H9 (cell line): ENCODE data around the gene CD72. TPM values are rescaled to one million over a fixed set of nuclear protein-coding genes. Genes with fewer than 3 reads are reported as not detected.
A peak's percentile ranks its signal among the peaks of the same experiment; 100 is the strongest.

Experiments
- DNase-seq: peaks from one replicate; pipeline ENCODE4 v3.0.0-alpha.2; 2017
- H2AFZ ChIP-seq: one replicate; pipeline ENCODE4 v1.6.1; 2013; ENCODE audit warnings: mild to moderate bottlenecking, low read length, control low read depth, moderate library complexity
- H2AK5ac ChIP-seq: 2 replicates; pipeline ENCODE4 v1.6.1; 2013; ENCODE audit warnings: low read length, control low read depth, mixed read lengths; ENCODE audit not compliant: insufficient read length
- H2BK120ac ChIP-seq: one replicate; pipeline ENCODE4 v1.6.1; 2013; ENCODE audit warnings: low read depth, mild to moderate bottlenecking, low read length, control low read depth, inconsistent platforms; ENCODE audit not compliant: poor library complexity, severe bottlenecking
- H2BK12ac ChIP-seq: 2 replicates; pipeline ENCODE4 v1.6.1; 2013; ENCODE audit warnings: low read length, control low read depth, mixed read lengths, low read depth; ENCODE audit not compliant: insufficient read length
- H2BK15ac ChIP-seq: 2 replicates; pipeline ENCODE4 v1.6.1; 2013; ENCODE audit warnings: low read depth, low read length, control low read depth
- H2BK20ac ChIP-seq: one replicate; pipeline ENCODE4 v1.6.1; 2013; ENCODE audit warnings: low read depth, mild to moderate bottlenecking, low read length, control low read depth, inconsistent platforms; ENCODE audit not compliant: poor library complexity, severe bottlenecking
- H2BK5ac ChIP-seq: 2 replicates; pipeline ENCODE4 v1.6.1; 2013; ENCODE audit warnings: low read length, control low read depth, mixed read lengths; ENCODE audit not compliant: insufficient read length
- H3K14ac ChIP-seq: 2 replicates; pipeline ENCODE4 v1.6.1; 2013; ENCODE audit warnings: low read length, control low read depth; ENCODE audit not compliant: insufficient read depth
- H3K18ac ChIP-seq: 2 replicates; pipeline ENCODE4 v1.6.1; 2013; ENCODE audit warnings: low read depth, mild to moderate bottlenecking, mixed read lengths, low read length, control low read depth; ENCODE audit not compliant: insufficient read length
- H3K23ac ChIP-seq: 2 replicates; pipeline ENCODE4 v1.6.1; 2013; ENCODE audit warnings: low read length, control low read depth, mixed read lengths, low read depth; ENCODE audit not compliant: insufficient read length
- H3K23me2 ChIP-seq: 2 replicates; pipeline ENCODE4 v1.6.1; 2013; ENCODE audit warnings: low read depth, mild to moderate bottlenecking, mixed read lengths, low read length, control low read depth; ENCODE audit not compliant: insufficient read length, poor library complexity, severe bottlenecking
- H3K27ac ChIP-seq: 2 replicates; pipeline ENCODE4 v1.5.1; 2013; ENCODE audit warnings: low read length, control low read depth, mixed read lengths, low read depth; ENCODE audit not compliant: insufficient read length
- H3K27me3 ChIP-seq: 2 replicates; pipeline ENCODE4 v1.6.1; 2013; ENCODE audit warnings: low read length, control low read depth, inconsistent platforms; ENCODE audit not compliant: insufficient read depth
- H3K4ac ChIP-seq: 2 replicates; pipeline ENCODE4 v1.6.1; 2013; ENCODE audit warnings: low read depth, mild to moderate bottlenecking, control low read depth, inconsistent platforms, low read length, moderate library complexity
- H3K4me1 ChIP-seq: 2 replicates; pipeline ENCODE4 v1.6.1; 2013; ENCODE audit warnings: low read length, control low read depth, inconsistent platforms; ENCODE audit not compliant: insufficient read depth
- H3K4me2 ChIP-seq: 2 replicates; pipeline ENCODE4 v1.6.1; 2013; ENCODE audit warnings: low read length, control low read depth, mixed read lengths; ENCODE audit not compliant: insufficient read length, insufficient read depth
- H3K56ac ChIP-seq: 2 replicates; pipeline ENCODE4 v1.6.1; 2013; ENCODE audit warnings: low read depth, mild to moderate bottlenecking, mixed read lengths, low read length, control low read depth; ENCODE audit not compliant: insufficient read length
- H3K79me1 ChIP-seq: 2 replicates; pipeline ENCODE4 v1.6.1; 2013; ENCODE audit warnings: low read depth, mild to moderate bottlenecking, moderate library complexity, low read length, control low read depth, inconsistent platforms; ENCODE audit not compliant: insufficient read depth, poor library complexity, severe bottlenecking
- H3K79me2 ChIP-seq: 2 replicates; pipeline ENCODE4 v1.6.1; 2013; ENCODE audit warnings: low read length, control low read depth, inconsistent platforms; ENCODE audit not compliant: insufficient read depth
- H3K9ac ChIP-seq: 2 replicates; pipeline ENCODE4 v1.6.1; 2013; ENCODE audit warnings: low read length, control low read depth, mixed read lengths; ENCODE audit not compliant: insufficient read length; ENCODE audit errors: extremely low read depth
- H3K9me3 ChIP-seq: one replicate; pipeline ENCODE4 v1.6.1; 2013; ENCODE audit warnings: low read depth, low read length, inconsistent platforms; ENCODE audit not compliant: control insufficient read depth
- H3T11ph ChIP-seq: one replicate; pipeline ENCODE4 v1.6.1; 2013; ENCODE audit warnings: mild to moderate bottlenecking, low read length, control low read depth, inconsistent platforms
- H4K20me1 ChIP-seq: one replicate; pipeline ENCODE4 v1.6.1; 2013; ENCODE audit not compliant: control insufficient read depth, insufficient read length, insufficient read depth
- H4K5ac ChIP-seq: 2 replicates; pipeline ENCODE4 v1.6.1; 2013; ENCODE audit warnings: low read depth, mild to moderate bottlenecking, mixed read lengths, low read length, control low read depth; ENCODE audit not compliant: insufficient read length
- H4K8ac ChIP-seq: replicated peaks from 2 replicates; pipeline ENCODE4 v1.6.1; 2013; ENCODE audit warnings: low read length, control low read depth, mixed read lengths, low read depth; ENCODE audit not compliant: insufficient read length
- H4K91ac ChIP-seq: 2 replicates; pipeline ENCODE4 v1.6.1; 2013; ENCODE audit warnings: low read depth, mild to moderate bottlenecking, moderate library complexity, mixed read lengths, low read length, control low read depth; ENCODE audit not compliant: insufficient read length
- H3K27ac Mint-ChIP-seq, 3 experiments: 2 replicates in 2 of 3; 3 replicates in 1 of 3; pipeline ENCODE4 v1.8.0; 2020 to 2021; ENCODE audit warnings: mixed read lengths in 3 of 3, mild to moderate bottlenecking in 1 of 3, moderate library complexity in 1 of 3
- H3K27me3 Mint-ChIP-seq: 2 replicates; pipeline ENCODE4 v1.8.0; 2021; ENCODE audit warnings: low read depth, mild to moderate bottlenecking, moderate library complexity, mixed read lengths
- H3K36me3 Mint-ChIP-seq, 3 experiments: 2 replicates in 2 of 3; 3 replicates in 1 of 3; pipeline ENCODE4 v1.8.0; 2020 to 2021; ENCODE audit warnings: low read depth in 3 of 3, mixed read lengths in 3 of 3; ENCODE audit not compliant: insufficient read depth in 1 of 3
- H3K4me1 Mint-ChIP-seq, 2 experiments: 2 replicates each; pipeline ENCODE4 v1.8.0; 2020; ENCODE audit warnings: mixed read lengths in 2 of 2
- H3K4me3 Mint-ChIP-seq, 2 experiments: 2 replicates in 1 of 2; 3 replicates in 1 of 2; pipeline ENCODE4 v1.8.0; 2020 to 2021; ENCODE audit warnings: mild to moderate bottlenecking in 2 of 2, mixed read lengths in 2 of 2, moderate library complexity in 1 of 2
- H3K9me3 Mint-ChIP-seq, 2 experiments: 2 replicates in 1 of 2; 3 replicates in 1 of 2; pipeline ENCODE4 v1.8.0; 2020; ENCODE audit warnings: mild to moderate bottlenecking in 2 of 2, mixed read lengths in 2 of 2, moderate library complexity in 1 of 2
- CTCF ChIP-seq: fragments of 200-600 bp; sonication (generic); conservative IDR thresholded peaks from 3 replicates; pipeline ENCODE4 v1.8.0; 2021; ENCODE audit warnings: antibody characterized with exemption, mild to moderate bottlenecking
- WGBS: extraction: QIAGEN DNeasy Blood & Tissue Kit; methylation state at CpG from one replicate; pipeline ENCODE4 v1.1.7; 2013; ENCODE audit warnings: missing lambda C conversion rate, low lambda C conversion rate, mixed read lengths; ENCODE audit not compliant: insufficient read length; ENCODE audit errors: extremely low coverage; 5-methylcytosine and 5-hydroxymethylcytosine counted together
- total RNA-seq: library from RNA; stranded (reverse); gene quantifications from 2 replicates; pipeline ENCODE4 v1.2.1, GENCODE V29; 2021

Gene CD72
- total RNA-seq, 1 experiment from 2014 or later = 3.9 TPM

GRCh38 chr9:35599763-35600604, 18.2 kb downstream of the CD72 start:
- H3K18ac ChIP-seq = peak overlapping the region; percentile 4
- H3K4ac ChIP-seq = no peak overlapping the region
- H2AFZ ChIP-seq = no peak overlapping the region
- no peak overlapping the region for H2BK120ac ChIP-seq
- H3K4me2 ChIP-seq = no peak overlapping the region
- no peaks in the 10 kb centered on the region; the same call in 1 of the 2 replicates for H3K4me1 ChIP-seq
- H3K79me1 ChIP-seq = no peaks in the 10 kb centered on the region
- H4K91ac ChIP-seq = no peak overlapping the region
- H2BK15ac ChIP-seq = no peak overlapping the region
- no peaks in the 10 kb centered on the region for H3K9me3 ChIP-seq
- no CpG with 5 or more reads among the region's 14 CpGs for WGBS
- no peak overlapping the region for H3T11ph ChIP-seq
- Mint-ChIP-seq H3K4me1 (peaks cover 19 to 26% of the 10 kb centered on the region in 2 experiments), H3K36me3 (no peaks in the 10 kb centered on the region; a peak in 1 of 7 replicates), H3K27ac (0 out of 7 replicates have a peak overlapping the region, but pooled peaks of 1 of the 3 experiments have one; percentile 44), H3K9me3 (no peaks in the 10 kb centered on the region; a peak in 1 of 5 replicates), H3K4me3 (no peak overlapping the region), H3K27me3 (peaks cover 3% of the 10 kb centered on the region)
- H2BK20ac ChIP-seq = no peak overlapping the region
- no peaks in the 10 kb centered on the region for H4K20me1 ChIP-seq
- H3K23ac ChIP-seq = no peak overlapping the region
- H3K23me2 ChIP-seq = peaks cover 9% of the 10 kb centered on the region
- H4K8ac ChIP-seq = no peak overlapping the region
- H3K14ac ChIP-seq = no peak overlapping the region
- no peak overlapping the region for H2BK5ac ChIP-seq
- no peak overlapping the region for H4K5ac ChIP-seq
- H3K9ac ChIP-seq = no peak overlapping the region
- peak; percentile 65 for DNase-seq
- no peak overlapping the region for H2AK5ac ChIP-seq
- H3K27me3 ChIP-seq = no peaks in the 10 kb centered on the region
- H3K56ac ChIP-seq = no peak overlapping the region
- H2BK12ac ChIP-seq = no peak overlapping the region
- no peaks in the 10 kb centered on the region for H3K79me2 ChIP-seq
- TF ChIP-seq CTCF = peak; percentile 24; the same call in 1 of the 3 replicates
- H3K27ac ChIP-seq = no peak overlapping the region
